Cardiac septum (tissue), 1 donor: ENCODE measurements around the gene RALGPS1. TPM values are rescaled to one million over a fixed set of nuclear protein-coding genes. Genes with fewer than 3 reads are reported as not detected.

ENCODE experiments used
- DNase-seq: peaks from one replicate; pipeline ENCODE4 v3.0.0-alpha.2; 2020; ENCODE audit warnings: low spot score
- intact Hi-C: fragments of 100-400 bp; cut with DNase I; formaldehyde crosslinking; loops from one replicate; pipeline ENCODE4 v1.14.0; 2022
- total RNA-seq: library from RNA; stranded (reverse); fragmentation: NEBNext Ultra II Directional; extraction: Animal tissue kit (Norgen Biotek cat#: 25700); gene quantifications from one replicate; pipeline ENCODE4 v1.2.1, GENCODE V29; 2021
- donor health status: DM: no; HTN: no; CAD: no.

Gene RALGPS1
- total RNA-seq, 1 donor from 2014 or later, result 21.8 TPM

DNA sequence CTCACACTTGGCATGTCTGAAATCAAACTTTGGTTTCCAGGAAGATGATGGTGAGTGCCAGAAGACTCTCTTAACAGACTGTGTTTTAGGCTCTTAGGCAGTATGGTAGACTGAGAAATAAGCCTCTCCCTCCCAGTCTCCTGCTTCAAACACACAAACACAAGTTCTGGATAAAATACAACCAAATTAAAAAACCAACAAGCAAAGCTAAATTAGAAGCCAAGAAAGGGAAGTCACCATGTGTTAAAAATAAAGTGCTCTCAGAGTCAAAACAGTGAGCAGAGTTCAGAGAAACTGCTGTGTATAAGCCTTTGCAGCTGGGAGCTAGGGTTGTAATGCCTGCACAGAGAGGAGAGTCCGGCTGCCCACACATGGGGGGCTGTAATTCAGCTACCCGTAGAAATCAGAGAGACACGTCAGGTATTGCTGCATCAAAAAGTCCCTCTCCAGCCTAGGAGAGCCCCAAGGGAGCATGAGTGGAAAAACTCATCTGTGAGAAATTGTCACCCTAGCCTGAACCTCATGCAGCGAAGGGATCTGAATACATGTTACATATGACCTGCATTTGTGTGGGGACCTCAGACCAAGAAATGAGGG lies 145.3 kb downstream of the RALGPS1 start:
- no peak for DNase-seq
- intact Hi-C loops, result no loop called here

DNA sequence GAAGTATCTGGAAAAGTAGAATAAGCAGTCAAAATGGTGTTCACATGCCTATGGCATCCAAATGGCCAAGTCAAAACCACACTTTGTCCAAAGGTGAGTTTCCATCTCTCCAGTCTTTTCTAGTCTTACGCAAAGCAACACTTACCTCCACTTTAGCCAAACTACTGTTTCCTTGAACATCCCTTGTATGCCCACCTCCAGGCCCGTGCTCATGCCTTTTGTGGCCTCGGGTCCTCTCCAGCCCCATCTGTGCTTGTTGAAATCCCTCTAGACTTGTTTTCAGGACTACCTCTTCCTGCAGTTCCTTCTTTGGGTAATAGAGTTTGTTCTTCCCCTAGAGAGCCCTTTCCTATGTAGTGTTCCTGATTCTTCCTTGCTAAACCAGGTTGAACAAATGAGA lies 146.8 kb downstream of the RALGPS1 start:
- peak; percentile 50 for DNase-seq
- intact Hi-C loops, result no loop called here

DNA sequence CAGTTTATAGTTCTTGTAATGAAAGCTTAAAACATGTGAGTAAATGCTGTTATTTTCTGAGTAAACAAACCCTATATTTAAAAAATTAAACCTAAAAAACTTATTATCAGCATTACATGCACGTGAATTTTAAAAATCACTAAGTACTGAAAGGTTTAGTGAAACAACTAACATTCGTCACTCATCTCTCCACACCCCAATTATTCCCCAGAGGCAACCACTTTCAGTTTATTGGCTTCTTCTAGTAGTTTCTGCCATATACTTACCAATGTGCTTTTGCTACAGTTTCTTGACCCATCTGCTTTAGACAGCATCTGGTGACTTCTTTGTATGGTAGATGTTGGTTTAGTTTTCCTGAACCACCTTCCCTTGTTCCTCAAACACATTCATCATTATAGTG lies 149.8 kb downstream of the RALGPS1 start:
- DNase-seq, result no peak
- intact Hi-C loops, result no loop called here

DNA sequence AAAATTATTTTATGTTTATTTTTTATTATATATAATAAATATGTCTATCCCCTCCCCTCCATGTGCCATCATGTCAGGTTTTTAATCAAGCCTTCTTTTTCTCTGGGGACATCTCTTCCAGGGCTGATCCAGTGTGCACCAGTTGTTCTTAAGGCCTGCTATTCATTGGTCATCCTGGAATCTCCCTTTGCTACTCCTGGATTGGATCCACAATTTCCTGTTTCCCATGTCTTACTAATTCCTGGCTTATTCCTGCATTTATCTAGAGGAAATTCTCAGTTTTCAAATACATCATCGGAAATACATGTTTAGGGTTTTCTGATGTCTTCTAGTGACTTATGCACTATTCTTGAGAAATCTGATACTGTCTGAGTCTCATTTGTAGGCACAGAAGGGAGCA lies 151.0 kb downstream of the RALGPS1 start:
- DNase-seq, result no peak
- intact Hi-C loops, result no loop called here

DNA sequence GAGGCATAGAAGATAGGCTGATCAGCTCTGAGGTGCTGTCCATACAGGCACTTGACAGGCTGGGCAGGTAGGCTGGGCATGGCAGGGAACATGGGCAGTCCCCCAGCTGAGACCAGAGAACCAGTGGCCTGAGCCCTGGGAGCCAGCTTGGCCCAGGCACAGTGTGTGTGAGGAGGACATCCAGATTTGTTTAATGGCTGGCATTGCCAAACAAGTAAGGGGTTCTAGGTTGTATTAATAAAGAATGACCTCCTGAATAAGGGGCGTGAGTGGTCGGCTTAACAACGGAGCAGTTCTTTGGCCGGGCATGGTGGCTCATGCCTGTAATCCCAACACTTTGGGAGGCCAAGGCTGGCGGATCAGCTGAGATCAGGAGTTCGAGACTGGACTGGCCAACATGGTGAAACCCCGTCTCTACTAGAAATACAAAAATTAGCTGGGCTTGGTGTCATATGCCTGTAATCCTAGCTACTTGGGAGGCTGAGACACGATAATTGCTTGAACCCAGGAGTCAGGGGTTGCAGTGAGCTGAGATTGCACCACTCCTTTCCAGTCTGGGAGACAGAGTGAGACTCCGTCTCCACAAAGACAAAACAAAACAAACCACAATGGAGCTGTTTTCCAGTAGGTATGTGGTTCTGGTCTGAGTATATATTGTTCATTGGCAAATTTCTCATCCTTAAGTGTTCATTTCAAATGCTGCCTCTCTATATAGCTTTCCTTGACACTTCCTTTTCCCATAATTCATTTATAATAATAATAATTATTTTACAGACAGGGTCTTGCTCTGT lies 151.7 kb downstream of the RALGPS1 start:
- intact Hi-C loops, result no loop called here
- DNase-seq, result no peak

DNA sequence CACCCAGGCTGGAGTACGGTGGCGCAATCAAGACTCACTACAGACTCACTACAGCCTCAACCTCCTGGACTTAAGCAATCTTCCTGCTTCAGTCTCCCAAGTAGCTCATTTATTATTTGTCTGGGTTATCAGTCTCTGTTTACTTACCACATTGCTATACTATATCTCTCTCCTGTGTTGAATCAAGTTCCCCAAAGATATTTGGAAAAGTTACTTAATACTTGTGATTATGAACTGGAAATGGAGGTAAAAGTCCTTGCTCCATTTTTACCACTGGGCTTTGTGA lies 152.2 kb downstream of the RALGPS1 start:
- intact Hi-C loops, result no loop called here
- no peak for DNase-seq

DNA sequence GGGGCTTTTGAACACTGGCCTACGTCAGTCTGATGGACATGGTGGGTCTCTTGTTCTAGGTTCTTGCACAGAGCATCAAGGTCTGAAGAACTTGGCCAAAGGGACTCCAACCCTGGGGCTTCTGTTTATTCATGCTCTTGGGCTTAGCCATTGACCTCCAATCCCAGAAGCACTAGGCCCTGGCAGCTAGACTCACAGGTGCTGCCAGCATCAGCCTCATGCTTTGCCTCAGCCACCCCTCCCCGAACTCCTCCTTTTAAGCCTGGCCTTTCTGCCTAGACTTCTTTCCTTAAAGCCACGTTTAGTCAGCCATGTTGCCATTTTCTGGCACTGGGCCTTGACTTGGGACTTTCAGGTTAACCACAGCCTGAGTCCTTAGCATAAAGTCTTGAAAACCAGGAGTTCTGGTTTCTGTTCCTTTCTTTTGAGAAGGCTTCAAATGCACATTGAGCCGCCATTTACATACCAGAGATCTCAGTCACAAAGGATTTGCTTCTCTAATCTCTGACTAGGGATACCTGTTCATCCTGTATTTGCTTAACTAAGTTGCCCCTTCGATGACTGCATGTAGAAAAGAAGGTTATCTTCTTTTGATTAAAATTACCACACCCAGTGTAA lies 153.1 kb downstream of the RALGPS1 start:
- DNase-seq, result peak; percentile 14
- intact Hi-C loops, result no loop called here

DNA sequence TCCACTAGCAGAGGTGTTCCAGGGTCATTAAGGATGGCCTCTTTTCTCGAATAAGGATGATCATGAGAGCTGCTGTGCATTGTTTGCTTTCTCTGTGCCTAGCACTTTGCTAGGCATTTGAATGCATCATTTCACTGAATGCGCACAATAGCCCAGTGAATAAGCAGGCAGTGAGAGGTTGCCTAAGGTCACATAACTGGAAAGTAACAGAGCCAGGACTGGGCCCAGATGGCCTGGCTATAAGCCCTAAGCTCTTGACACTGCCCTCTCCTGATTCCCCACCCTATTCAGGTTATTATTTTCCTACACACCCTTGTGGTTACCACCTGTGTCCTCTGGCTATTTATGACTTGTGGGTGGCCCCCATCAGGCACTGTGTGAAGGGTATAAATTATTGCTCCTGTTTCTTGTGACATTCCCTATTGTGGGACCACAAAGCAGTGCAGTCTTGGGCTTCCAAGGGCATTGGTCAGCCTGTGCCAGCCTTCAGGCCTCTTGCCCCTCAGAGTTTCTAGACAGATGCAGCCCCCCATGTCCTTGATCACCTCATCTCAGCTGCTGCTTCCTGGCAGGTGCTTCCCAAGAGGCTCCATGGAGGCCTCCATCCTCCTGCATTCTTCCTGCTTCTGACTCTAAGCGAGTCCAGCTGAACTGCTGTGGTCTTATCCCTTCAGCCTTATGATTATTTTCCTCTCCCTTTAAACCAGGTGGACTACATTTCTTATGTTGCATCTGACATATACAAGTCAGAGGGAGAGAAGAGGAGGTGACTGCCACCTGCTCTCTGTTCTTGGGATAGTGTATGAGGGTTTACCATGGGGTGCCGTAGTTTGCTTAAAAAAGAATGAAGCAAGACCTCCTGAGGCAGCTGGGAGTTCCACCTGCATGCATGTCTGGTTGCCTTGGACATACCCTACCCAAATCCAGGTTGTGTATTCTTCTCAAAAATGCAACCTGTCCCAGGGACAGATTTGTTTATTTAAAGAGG lies 160.3 kb downstream of the RALGPS1 start:
- peak; percentile 75 for DNase-seq
- intact Hi-C loops, result no loop called here

DNA sequence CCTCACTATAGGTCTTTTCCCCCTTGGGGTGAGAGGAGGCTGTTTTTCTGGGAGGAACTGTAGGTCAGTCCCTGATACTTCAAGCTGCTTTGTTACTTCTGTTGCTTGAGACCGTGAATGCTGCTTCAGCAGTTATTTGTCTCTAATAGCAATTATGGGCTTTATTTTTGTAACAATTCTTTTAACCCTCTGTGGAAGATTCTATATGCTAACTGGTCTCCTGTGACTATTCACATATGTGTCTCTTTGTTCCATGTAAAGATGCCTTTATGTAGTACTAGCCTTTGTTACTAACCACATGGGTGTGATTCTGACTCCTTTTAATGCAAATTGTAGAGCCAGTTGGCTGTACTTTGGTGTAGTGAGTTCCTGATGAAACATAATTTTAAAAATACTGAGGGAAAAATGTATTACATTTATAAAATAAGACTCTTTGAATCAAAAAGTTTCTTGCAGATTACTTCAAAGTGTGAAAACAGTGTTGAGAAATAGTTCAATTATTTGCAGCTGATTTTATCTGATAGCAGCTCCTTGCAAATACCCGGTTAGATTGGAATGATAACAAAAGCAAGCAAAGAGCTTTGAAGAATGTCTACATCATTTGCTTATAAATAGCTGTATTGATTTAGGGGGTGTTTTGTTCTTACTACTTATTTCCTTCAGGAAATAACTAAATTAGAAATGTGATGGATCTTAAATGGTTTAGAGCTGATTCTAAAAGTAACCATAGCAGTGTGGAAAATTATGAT lies 161.2 kb downstream of the RALGPS1 start:
- intact Hi-C loops, result no loop called here
- DNase-seq, result no peak

DNA sequence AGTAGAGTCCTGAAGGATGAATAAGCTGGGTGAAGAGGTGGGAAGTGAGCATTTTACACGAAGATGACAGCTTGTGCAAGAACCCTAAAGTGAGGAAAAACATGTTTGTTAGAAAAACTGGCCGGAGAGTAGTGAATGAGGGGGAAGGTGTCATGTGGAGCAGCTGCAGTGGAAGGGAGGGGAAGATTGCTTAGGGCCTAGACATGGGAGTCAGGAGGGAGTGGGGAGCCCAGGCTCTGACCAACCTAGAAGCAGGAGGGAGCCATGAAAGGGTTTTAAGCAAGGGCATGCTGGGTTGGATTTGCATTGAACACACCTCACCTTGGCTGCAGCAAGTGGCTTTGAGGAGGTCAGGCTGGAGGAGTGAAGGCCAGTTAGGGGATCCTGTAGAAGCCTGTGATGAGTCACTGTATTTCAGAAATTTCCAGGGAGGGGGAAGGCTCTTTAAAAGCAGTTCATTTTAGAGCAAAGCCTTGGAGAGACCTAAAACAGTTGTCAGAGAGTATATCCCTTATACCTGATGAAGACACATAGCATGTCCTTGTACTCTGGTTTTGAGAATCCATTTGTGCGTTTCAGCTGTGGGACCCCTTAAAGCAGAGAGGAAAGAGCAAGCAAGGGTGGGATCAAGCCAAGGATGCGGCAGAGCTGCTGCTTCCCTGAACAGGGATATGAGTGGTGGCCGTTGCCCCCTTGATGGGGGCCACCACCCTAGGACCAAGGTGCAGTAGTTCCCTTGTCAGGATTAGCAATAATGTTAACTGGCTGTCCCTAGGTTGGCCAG lies 162.5 kb downstream of the RALGPS1 start:
- intact Hi-C loops, result no loop called here
- peak; percentile 63 for DNase-seq

DNA sequence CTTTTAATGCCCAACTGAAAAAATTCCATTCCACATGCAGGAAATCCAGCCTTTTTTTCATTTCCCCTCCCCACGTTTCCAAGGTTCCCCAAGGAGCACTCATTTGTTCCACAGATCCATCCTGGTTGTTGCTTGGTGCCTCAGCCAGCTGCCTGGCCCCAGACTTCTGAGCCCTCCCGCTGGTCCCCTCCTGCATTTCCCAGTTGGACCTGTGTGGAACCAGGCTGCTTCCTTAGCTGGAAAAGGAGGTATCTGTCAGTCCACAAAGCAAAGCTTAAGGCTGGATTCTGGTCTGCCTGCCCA lies 163.0 kb downstream of the RALGPS1 start:
- no peak for DNase-seq
- intact Hi-C loops, result no loop called here

DNA sequence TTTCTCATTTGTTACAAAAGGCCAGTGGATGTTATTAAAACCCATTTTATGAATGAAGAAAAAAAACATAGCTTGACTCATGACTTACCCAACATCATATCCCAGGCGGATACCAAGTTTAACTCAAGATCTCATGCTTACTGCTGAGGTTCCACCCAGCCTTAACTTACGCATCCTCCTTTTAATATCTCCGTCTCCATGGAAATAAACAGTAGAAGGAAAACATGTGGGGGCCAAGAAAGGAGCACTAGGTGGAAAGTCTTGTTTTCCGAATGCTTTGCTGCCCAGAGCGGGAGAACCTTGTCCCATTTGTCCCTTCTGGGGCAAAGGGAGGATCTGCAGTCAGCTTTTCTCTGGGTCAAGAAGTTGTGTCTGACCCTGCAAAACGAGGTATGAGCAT lies 163.8 kb downstream of the RALGPS1 start:
- no peak for DNase-seq
- intact Hi-C loops, result no loop called here

DNA sequence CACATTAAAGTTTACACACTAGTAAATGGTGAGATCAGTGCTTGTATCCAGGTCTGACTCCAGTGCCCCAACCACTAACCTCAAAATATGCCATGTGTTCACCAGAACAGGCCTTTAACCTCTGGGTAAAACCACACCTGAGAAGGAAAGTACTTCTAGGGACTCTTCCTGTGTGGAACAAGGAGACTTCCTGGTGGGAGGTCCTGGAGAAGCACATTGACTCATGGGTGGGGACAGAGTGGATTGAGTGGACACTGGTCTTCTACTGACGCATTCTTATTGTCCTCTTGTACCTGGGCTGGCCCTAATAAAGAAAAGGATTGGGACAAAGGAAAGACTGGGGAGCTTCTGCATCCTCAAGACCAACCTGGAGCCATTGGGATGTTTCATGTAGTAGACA lies 164.4 kb downstream of the RALGPS1 start:
- intact Hi-C loops, result no loop called here

DNA sequence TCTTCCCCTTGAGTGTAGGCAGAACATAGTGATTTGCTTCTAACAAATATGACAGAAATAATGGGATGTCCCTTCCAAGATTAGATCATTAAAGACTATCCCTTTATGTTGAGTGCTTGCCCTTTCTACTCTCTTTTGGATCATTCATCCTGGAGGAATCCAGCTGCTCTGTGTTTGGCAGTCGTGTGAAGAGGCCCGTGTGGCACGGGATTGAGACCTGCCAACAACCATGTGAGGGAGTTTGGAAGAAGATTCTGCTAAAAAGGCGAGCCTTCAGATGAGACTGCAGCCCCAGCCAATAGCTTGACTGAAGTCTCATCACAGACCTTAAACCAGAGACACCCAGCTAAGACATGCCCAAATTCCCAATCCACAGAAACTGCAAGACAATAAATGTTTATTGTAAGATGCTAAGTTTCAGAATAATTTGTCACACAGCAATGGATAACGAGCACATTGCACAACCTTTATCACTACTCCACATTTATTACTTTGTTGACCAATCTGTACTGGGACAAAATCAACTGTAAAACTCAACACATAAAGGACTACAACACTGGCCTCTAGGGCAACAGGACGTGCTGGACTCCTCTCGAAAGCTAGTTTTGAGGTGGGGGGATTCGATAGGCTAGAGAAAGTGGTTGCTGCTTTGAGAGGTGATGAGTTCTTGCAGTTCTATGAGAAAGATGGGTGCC lies 165.0 kb downstream of the RALGPS1 start:
- no peak for DNase-seq
- intact Hi-C loops, result no loop called here

More for the DNA sequence above, 164.4 kb downstream of the RALGPS1 start:
- DNase-seq, result no peak

DNA sequence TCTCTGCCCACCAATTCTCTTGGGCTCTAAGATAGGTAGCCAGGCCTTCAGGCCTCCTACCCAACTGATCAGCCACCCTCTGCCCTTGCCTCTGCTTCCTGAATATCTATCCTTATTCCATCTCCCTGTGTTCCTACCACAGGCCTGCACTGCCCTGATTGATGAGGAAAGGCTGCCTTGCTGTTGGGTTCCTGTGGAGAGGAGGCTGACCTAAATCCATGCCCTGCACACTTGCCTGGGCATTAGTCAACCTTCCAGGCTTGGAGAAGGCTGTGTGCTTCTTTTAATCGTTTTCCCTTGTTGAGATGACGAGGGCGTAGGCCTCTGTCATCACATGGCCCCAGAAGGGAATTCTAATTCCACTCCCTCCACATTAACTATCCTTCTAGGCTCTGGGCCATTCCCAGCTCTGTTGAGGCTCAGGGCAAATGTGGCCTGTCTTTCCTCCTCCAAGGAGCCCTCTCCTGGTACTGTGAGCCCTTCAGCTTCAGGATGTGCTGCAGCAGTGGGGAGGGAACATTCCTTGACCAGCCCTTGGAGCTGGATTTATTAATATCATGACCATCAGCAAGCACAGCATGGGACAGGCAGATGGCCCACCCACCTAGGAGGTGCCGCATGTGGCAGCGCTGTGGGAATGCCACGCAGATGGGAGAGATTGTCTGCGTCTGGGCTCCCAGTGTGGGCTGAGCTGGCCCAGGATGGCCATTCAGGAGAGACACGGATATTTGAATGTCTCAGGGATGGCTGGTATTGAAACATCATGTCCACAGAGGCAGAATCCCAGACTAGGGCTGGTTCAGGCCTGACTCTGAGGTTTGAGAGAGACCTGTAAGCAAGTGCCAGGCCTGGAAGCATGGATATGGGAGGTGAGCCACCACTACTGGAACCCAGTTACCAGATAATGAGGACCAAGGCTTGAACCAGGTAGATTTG lies 166.9 kb downstream of the RALGPS1 start:
- intact Hi-C loops, result no loop called here
- DNase-seq, result no peak

DNA sequence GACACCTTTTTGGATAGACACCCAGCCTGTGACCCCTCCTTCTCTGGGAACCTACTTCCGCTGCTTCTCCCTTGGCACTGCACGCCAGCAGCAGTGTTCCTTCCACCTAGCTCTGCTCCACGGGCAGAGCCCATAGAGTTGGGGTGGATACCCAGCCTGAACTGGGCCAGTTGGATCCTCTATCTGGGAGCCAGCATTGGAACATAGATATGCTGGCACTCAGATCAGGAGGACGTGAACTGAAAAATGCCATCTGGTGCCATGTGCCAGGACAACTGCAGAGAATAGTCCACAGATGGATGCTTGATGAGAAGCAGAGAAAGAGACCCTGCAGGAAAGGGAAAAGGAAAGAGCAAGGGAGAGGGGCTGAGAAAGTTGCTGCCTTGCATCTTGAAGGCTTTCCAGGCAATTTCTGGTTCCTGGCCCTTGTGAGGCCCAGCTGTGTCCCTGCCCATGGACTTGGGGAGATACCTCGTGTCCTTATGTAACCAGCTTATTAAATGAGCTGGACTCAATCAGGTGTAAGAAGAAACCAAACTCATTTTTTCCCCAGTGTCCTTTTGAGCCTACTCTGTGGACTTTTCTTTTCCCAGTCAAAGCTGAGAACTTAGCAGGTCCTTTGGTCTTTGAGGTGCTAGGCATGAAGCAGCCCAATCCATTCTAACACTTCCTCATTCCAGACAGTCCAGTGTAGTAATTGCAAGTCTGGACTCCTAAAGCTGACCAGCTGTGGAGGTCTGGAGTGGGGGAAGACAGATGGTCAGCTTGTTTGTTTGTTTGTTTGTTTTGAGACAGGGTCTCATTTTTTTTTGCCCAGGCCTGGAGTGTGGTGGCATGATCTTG lies 168.8 kb downstream of the RALGPS1 start:
- no peak for DNase-seq
- intact Hi-C loops, result no loop called here
